ENCODE measurements around the gene FARP1.

GRCh38 chr13:98436233-98436910, 293.5 kb downstream of the FARP1 start:
- TF ChIP-seq POLR2AphosphoS5 (IDR thresholded peaks at IDR 0.05; ENCODE audit: low read depth, low read length) (no peak), EP300 (IDR thresholded peaks at IDR 0.05; ENCODE audit: borderline replicate concordance in 1 of 2, low read depth in 2 of 2, low read length in 2 of 2) (no peak), EZH2 (IDR thresholded peaks at IDR 0.05; ENCODE audit: low read depth, low read length, severe bottlenecking) (no peak), RAD21 (IDR thresholded peaks at IDR 0.05 in 1 of 2, conservative IDR thresholded peaks at IDR 0.05 in 1 of 2; ENCODE audit: low read depth in 2 of 2, low read length in 2 of 2) (peak in 1 of 2 experiments; percentile 1; a peak in 1 of 4 replicates), EGR1 (IDR thresholded peaks at IDR 0.05; ENCODE audit: borderline replicate concordance, low read depth, low read length) (no peak), RBBP5 (IDR thresholded peaks at IDR 0.05; ENCODE audit: borderline replicate concordance, low read depth, low read length) (no peak)

All from H1 (cell line).